Fibroblast of lung (primary cell): ENCODE results near the gene M6PR. TPM values are rescaled to one million over a fixed set of nuclear protein-coding genes. Genes with fewer than 3 reads are reported as not detected.

ENCODE experiments used
- DNase-seq, 2 donors: peaks; one replicate each; pipeline versions ENCODE4 v3.0.0 to v3.0.0-alpha.2; 2010; ENCODE audit warnings: low read depth in 2 of 2
- H2AFZ ChIP-seq: 2 replicates; pipeline ENCODE4 v1.5.1; 2012; ENCODE audit warnings: low read length, control low read depth, inconsistent platforms
- H3K27ac ChIP-seq: 2 replicates; pipeline ENCODE4 v1.5.1; 2011; ENCODE audit warnings: low read length, control low read depth; ENCODE audit not compliant: insufficient read depth
- H3K27me3 ChIP-seq: 2 replicates; pipeline ENCODE4 v1.5.1; 2011; ENCODE audit warnings: mild to moderate bottlenecking, low read length; ENCODE audit not compliant: control insufficient read depth, insufficient read depth
- H3K36me3 ChIP-seq: 2 replicates; pipeline ENCODE4 v1.5.1; 2011; ENCODE audit warnings: low read length; ENCODE audit not compliant: control insufficient read depth, insufficient read depth
- H3K4me1 ChIP-seq: 2 replicates; pipeline ENCODE4 v1.5.1; 2011; ENCODE audit warnings: low read length; ENCODE audit not compliant: control insufficient read depth, insufficient read depth; ENCODE audit errors: extremely low read depth
- H3K4me2 ChIP-seq: 2 replicates; pipeline ENCODE4 v1.5.1; 2011; ENCODE audit warnings: low read length, control low read depth; ENCODE audit not compliant: insufficient read depth; ENCODE audit errors: extremely low read depth
- H3K4me3 ChIP-seq, 4 experiments: fragments of 200-600 bp in 1 of 4; sonication (generic) in 1 of 4; replicated peaks in 1 of 4; 2 replicates each; pipeline ENCODE4 v1.5.1; 2011 to 2016; ENCODE audit warnings: low read length in 4 of 4, low read depth in 3 of 4, mild to moderate bottlenecking in 3 of 4, control low read depth in 2 of 4, inconsistent platforms in 1 of 4, mixed read lengths in 1 of 4; ENCODE audit not compliant: insufficient read depth in 1 of 4; ENCODE audit errors: control extremely low read depth in 1 of 4
- H3K79me2 ChIP-seq: 2 replicates; pipeline ENCODE4 v1.5.1; 2012; ENCODE audit warnings: mild to moderate bottlenecking, low read length, inconsistent platforms; ENCODE audit not compliant: control insufficient read depth, insufficient read depth
- H3K9ac ChIP-seq: 2 replicates; pipeline ENCODE4 v1.5.1; 2011; ENCODE audit warnings: mild to moderate bottlenecking, low read length, control low read depth; ENCODE audit not compliant: insufficient read depth
- H3K9me3 ChIP-seq: 2 replicates; pipeline ENCODE4 v1.5.1; 2012; ENCODE audit warnings: low read depth, low read length; ENCODE audit not compliant: control insufficient read depth, insufficient read depth
- H4K20me1 ChIP-seq: 2 replicates; pipeline ENCODE4 v1.5.1; 2011; ENCODE audit warnings: low read length; ENCODE audit not compliant: control insufficient read depth, insufficient read depth; ENCODE audit errors: extremely low read depth
- CTCF ChIP-seq, 2 donors: IDR thresholded peaks in 1 of 2; conservative IDR thresholded peaks in 1 of 2; 1 replicate in 1 of 2; 2 replicates in 1 of 2; pipeline ENCODE4 v1.5.1; 2011 to 2012; ENCODE audit warnings: low read length in 2 of 2, control low read depth in 1 of 2, inconsistent platforms in 1 of 2, low read depth in 1 of 2, mild to moderate bottlenecking in 1 of 2
- EZH2 ChIP-seq: IDR thresholded peaks from 2 replicates; pipeline ENCODE4 v1.5.1; 2012; ENCODE audit warnings: low read length, control low read depth, mild to moderate bottlenecking; ENCODE audit errors: missing control alignments
- polyA plus RNA-seq, 2 donors: library from polyadenylated mRNA; depleted of rRNA in 1 of 2; stranded (reverse) in 1 of 2; unstranded in 1 of 2; fragments of >200 nt; gene quantifications; 2 replicates each; pipeline ENCODE4 v1.2.1, GENCODE V29; 2011 to 2012; ENCODE audit warnings: missing spikeins in 1 of 2
- total RNA-seq: library from RNA; depleted of rRNA; stranded (reverse); fragments of >200 nt; gene quantifications from 2 replicates; pipeline ENCODE4 v1.2.1, GENCODE V29; 2014

Gene M6PR
- total and polyA plus RNA-seq, 2 donors (not counting 1 experiment from before 2014, with no cell fraction given): 102 to 292 TPM

- Histone ChIP-seq H3K27ac (no peak overlapping the region), H3K27me3 (no peaks in the 10 kb centered on the region), H3K9ac (no peak overlapping the region), H4K20me1 (no peaks in the 10 kb centered on the region), H3K4me1 (no peaks in the 10 kb centered on the region), H3K9me3 (no peaks in the 10 kb centered on the region), H3K36me3 (no peaks in the 10 kb centered on the region), H3K4me2 (no peak overlapping the region), H3K79me2 (no peaks in the 10 kb centered on the region), H3K4me3 (no peak overlapping the region), H2AFZ (no peak overlapping the region)
- DNase-seq: no peak
- TF ChIP-seq EZH2 (no peak), CTCF (conservative IDR thresholded peaks at IDR 0.05 in 1 of 2, IDR thresholded peaks at IDR 0.05 in 1 of 2; ENCODE audit: low read depth in 1 of 2, low read length in 2 of 2) (no peak)
Observed at GRCh38 chr12:8985213-8985754, 35.8 kb upstream of the M6PR start.

- Histone ChIP-seq H3K4me3 (no peak overlapping the region), H3K79me2 (no peaks in the 10 kb centered on the region), H3K9ac (no peak overlapping the region), H3K27me3 (no peaks in the 10 kb centered on the region), H3K4me2 (no peak overlapping the region), H3K36me3 (no peaks in the 10 kb centered on the region), H3K4me1 (no peaks in the 10 kb centered on the region), H2AFZ (no peak overlapping the region), H4K20me1 (no peaks in the 10 kb centered on the region), H3K9me3 (no peaks in the 10 kb centered on the region), H3K27ac (no peak overlapping the region)
- DNase-seq: no peak
- TF ChIP-seq EZH2: no peak
- TF ChIP-seq CTCF (conservative IDR thresholded peaks at IDR 0.05 in 1 of 2, IDR thresholded peaks at IDR 0.05 in 1 of 2; ENCODE audit: low read depth in 1 of 2, low read length in 2 of 2): no peak
Observed at GRCh38 chr12:8980137-8980536, 30.7 kb upstream of the M6PR start.

- TF ChIP-seq CTCF (conservative IDR thresholded peaks at IDR 0.05 in 1 of 2, IDR thresholded peaks at IDR 0.05 in 1 of 2; ENCODE audit: low read depth in 1 of 2, low read length in 2 of 2) (no peak), EZH2 (no peak)
- no peak overlapping the region for H3K4me3 ChIP-seq
Observed at GRCh38 chr12:8970432-8970831, 21.0 kb upstream of the M6PR start.

More at GRCh38 chr12:8970432-8970831, 21.0 kb upstream of the M6PR start:
- no peaks in the 10 kb centered on the region for H3K36me3 ChIP-seq
- no peak overlapping the region for H3K9ac ChIP-seq
- no peaks in the 10 kb centered on the region for H3K79me2 ChIP-seq
- H3K4me2 ChIP-seq: no peak overlapping the region
- no peak overlapping the region for H3K27ac ChIP-seq
- no peaks in the 10 kb centered on the region for H3K9me3 ChIP-seq
- no peaks in the 10 kb centered on the region for H4K20me1 ChIP-seq
- no peaks in the 10 kb centered on the region for H3K4me1 ChIP-seq
- H3K27me3 ChIP-seq: no peaks in the 10 kb centered on the region
- H2AFZ ChIP-seq: no peak overlapping the region
- DNase-seq: no peak
